Aorta (tissue), 5 donors: ENCODE measurements around the gene TBC1D4. TPM values are rescaled to one million over a fixed set of nuclear protein-coding genes. Genes with fewer than 3 reads are reported as not detected.

Source experiments
- ATAC-seq: fragments of 200-7000 bp; cut with Tn5 transposase; one replicate; pipeline ENCODE4 v1.9.1; 2022; ENCODE audit warnings: moderate library complexity; ENCODE audit not compliant: low FRiP score
- DNase-seq, 2 donors: peaks; one replicate each; pipeline ENCODE4 v3.0.0-alpha.2; 2020
- H3K27ac ChIP-seq, 2 donors: one replicate each; pipeline ENCODE4 v1.5.1; 2013; ENCODE audit warnings: low read length in 2 of 2, mild to moderate bottlenecking in 2 of 2, moderate library complexity in 2 of 2, control low read depth in 1 of 2, inconsistent platforms in 1 of 2, low read depth in 1 of 2
- H3K27me3 ChIP-seq, 2 donors: one replicate each; pipeline ENCODE4 v1.6.1; 2013; ENCODE audit warnings: control low read depth in 1 of 2, low read length in 1 of 2, mild to moderate bottlenecking in 1 of 2, moderate library complexity in 1 of 2; ENCODE audit not compliant: insufficient read depth in 2 of 2, control insufficient read depth in 1 of 2
- H3K36me3 ChIP-seq, 2 donors: one replicate each; pipeline ENCODE4 v1.6.1; 2013; ENCODE audit warnings: control low read depth in 1 of 2, low read length in 1 of 2, mild to moderate bottlenecking in 1 of 2; ENCODE audit not compliant: insufficient read depth in 2 of 2, control insufficient read depth in 1 of 2
- H3K4me1 ChIP-seq, 2 donors: one replicate each; pipeline ENCODE4 v1.6.1; 2013; ENCODE audit warnings: low read length in 2 of 2, control low read depth in 1 of 2, mild to moderate bottlenecking in 1 of 2, moderate library complexity in 1 of 2; ENCODE audit not compliant: insufficient read depth in 2 of 2, control insufficient read depth in 1 of 2
- H3K4me3 ChIP-seq, 2 donors: one replicate each; pipeline ENCODE4 v1.5.1; 2013; ENCODE audit warnings: low read length in 2 of 2, control low read depth in 1 of 2, mild to moderate bottlenecking in 1 of 2
- H3K9me3 ChIP-seq: one replicate; pipeline ENCODE4 v1.6.1; 2013; ENCODE audit warnings: mild to moderate bottlenecking, low read length; ENCODE audit not compliant: control insufficient read depth
- WGBS, 2 donors: extraction: QIAGEN DNeasy Blood & Tissue Kit; methylation state at CpG; one replicate each; pipeline ENCODE4 v1.1.7; 2013; 5-methylcytosine and 5-hydroxymethylcytosine counted together
- intact Hi-C, 2 donors: fragments of 100-400 bp; cut with DNase I; formaldehyde crosslinking; loops; one replicate each; pipeline versions ENCODE4 v1.14.2 to v1.15.0; 2022
- polyA plus RNA-seq, 2 donors: library from polyadenylated mRNA; stranded (reverse); fragments of 200-250 nt; gene quantifications; one replicate each; pipeline ENCODE4 v1.2.3, GENCODE V29; 2013
- total RNA-seq, 2 donors: library from RNA; stranded (reverse); fragmentation: NEBNext Ultra II Directional; extraction: Animal tissue kit (Norgen Biotek cat#: 25700); gene quantifications; one replicate each; pipeline ENCODE4 v1.2.1, GENCODE V29; 2021
- donor health status: healthy with polysubstance abuse.
- donor health status: Bipolar disorder and iron deficiency.
- donor health status: DM: no; HTN: no; CAD: no.
- donor health status: DM: no; HTN: no; CAD: no.
- donor health status: DM: yes; HTN: yes; CAD: no.

The TBC1D4 gene
- total and polyA plus RNA-seq, 4 donors: 1.4 to 16.3 (median 6.2) TPM

DNA sequence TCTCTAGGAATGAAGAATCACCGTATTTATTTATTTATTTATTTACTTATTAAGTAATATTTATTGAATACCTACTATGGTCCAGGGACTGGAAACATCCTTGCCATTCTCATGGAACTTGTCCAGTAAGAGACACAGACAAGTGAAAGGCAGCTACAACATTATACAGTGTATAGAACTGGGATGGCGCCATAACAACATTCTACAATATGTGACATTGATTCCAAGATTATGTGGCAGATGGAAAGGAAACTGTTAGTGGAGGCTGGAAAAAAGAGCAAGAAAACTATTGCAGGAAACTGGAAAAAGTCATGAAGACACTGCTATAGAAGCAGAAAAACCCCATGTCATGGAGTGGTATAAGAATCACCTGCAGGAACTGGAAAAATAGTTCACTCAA, 9.4 kb upstream of the TBC1D4 start:
- ATAC-seq (no peak), DNase-seq (no peak)
- intact Hi-C loops: no loop called here
- Histone ChIP-seq H3K4me3 (no peak overlapping the region), H3K36me3 (no peaks in the 10 kb centered on the region), H3K27ac (no peak overlapping the region), H3K9me3 (no peaks in the 10 kb centered on the region), H3K27me3 (no peaks in the 10 kb centered on the region), H3K4me1 (no peaks in the 10 kb centered on the region)
- WGBS, 2 donors: 87 to 95% methylated on average over 2 of the region's 2 CpGs

DNA sequence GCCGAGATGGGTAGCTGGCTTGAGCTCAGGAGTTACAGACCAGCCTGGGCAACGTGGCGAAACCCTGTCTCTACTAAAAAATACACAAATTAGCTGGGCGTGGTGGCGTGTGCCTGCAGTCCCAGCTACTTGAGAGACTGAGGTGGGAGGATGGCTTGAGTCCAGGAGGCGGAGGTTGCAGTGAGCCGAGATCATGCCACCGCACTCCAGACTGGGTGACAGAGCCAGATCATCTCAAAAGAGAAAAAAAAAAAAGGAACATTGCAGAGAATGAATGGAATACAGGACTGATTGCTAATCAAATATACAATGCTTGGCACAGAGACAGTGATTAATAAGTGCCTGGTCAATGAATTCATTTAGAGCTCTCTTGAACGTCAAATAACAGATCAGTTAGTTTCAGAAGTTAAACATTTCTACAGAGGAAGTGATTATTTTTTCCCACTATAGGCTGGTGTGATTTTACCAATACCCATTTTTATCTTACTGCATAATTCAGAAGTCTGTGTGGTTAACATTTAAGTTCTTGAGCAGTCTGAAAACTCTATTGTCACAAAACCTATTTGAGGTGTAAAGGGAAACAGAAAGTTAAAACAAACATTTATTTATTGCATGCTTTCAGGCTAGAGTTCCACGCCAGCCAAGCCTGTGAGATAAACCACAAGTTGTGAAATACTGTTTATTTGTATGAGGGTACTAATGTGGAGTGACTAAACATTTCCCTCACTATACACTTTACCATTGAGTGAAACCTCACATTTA, 7.7 kb upstream of the TBC1D4 start:
- Histone ChIP-seq H3K9me3 (no peaks in the 10 kb centered on the region), H3K4me3 (no peak overlapping the region), H3K4me1 (no peaks in the 10 kb centered on the region), H3K27me3 (no peaks in the 10 kb centered on the region), H3K27ac (no peak overlapping the region), H3K36me3 (no peaks in the 10 kb centered on the region)
- DNase-seq: no peak
- ATAC-seq: no peak
- intact Hi-C loops: no loop called here
- WGBS, 2 donors: 55 to 56% methylated on average over 10 of the region's 10 CpGs

DNA sequence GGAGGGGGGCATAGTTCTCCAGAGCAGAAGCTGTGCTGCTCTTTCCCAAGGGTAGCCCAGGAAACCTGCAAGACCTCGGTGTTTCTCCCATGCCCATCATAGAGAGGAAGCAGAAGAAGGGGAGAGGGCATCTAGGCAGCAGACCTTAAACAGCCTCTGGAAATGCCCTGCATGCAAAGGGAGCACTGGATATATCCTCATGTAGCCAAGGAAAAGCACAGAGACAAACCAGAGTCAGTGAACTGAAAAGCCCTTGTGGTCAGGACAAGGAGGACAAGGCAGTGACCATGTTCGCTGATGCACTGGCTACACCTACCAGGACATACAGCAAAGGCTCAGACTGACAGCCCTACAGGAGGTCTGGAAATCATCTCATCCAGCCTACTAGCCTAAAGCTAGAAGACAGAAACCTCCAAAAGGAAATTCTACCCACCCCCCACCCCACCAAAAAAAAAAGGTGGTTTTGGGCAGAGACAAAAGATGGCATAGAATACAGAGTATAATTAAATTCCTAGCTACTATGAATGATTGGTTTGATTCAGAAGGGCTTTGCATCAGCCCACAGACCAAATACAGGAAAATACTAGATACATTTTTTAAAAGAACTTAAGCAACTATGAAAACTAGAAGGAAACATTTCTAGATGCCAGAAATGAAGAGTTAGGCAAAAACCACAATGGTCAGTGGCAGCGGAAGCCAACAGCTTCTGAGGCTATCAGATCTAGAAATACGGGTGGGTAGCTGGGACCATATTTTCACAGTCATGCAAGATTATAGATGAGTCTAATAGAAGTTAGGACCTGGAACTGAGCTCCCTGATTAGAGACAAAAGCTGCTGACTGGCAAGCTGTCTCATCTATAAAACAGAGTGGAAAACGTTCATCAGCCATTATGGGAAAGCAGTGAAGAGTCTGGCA, 4.4 kb upstream of the TBC1D4 start:
- no peak overlapping the region for H3K4me3 ChIP-seq
- H3K4me1 ChIP-seq: no peaks in the 10 kb centered on the region
- DNase-seq (no peak), ATAC-seq (no peak)
- WGBS, 2 donors: 46 to 57% methylated on average over 5 of the region's 5 CpGs
- H3K27ac ChIP-seq: no peak overlapping the region
- H3K36me3 ChIP-seq: no peaks in the 10 kb centered on the region
- intact Hi-C loops: no loop called here
- no peaks in the 10 kb centered on the region for H3K27me3 ChIP-seq
- H3K9me3 ChIP-seq: no peaks in the 10 kb centered on the region

DNA sequence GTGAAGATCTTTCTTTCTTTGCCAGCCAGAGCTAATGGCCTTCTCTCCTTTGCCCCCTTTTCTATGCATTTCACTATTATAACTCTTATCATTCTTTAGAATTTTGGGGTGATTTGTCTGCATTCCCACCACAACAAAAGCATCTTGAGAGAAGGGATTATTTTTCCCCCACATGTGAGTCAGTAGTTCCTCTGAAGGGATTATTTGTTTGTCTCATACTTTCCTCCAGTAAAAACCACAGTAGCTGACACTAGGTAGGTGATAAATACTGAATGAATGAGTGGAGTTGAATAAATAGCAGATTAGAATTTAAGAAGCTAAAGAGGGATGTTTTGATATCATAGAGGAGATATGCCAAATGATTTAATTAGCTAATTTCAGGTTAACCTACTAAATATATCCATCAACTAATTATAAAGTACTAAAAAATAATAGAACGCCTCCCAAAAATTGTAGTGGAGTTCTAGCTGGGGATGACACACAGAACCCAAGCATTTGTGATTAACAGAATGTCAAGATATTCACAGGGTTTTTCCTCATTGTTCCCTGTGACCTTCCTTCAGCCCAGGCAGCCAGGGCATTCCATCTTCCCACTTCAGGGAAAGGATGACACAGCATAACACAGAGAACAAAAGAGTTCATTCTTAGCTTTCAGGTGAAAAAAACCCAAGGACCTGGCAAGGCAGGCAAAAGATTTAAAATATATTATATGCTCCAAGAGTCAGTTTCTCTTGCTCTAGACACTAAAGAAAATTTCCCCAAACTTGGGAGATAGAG, 3.5 kb upstream of the TBC1D4 start:
- WGBS, 2 donors: 95 to 96% methylated on average over 1 of the region's 1 CpG
- intact Hi-C loops: no loop called here
- no peaks in the 10 kb centered on the region for H3K4me1 ChIP-seq

DNA sequence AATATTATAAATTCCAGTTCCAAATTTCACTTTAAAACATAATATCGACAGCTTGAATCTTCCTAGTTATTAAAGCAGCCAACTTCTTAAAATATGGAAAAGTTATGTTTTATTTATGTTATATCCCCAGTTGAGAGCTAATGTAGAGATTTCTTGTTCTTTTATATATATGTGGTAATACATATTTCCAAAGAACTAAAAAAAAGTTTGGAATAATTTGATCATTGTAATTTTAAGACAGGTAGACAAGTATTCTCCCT, 781 bp upstream of the TBC1D4 start:
- no peak overlapping the region for H3K27ac ChIP-seq
- ATAC-seq (no peak), DNase-seq (no peak)
- 0 to 2% methylated on average over 1 of the region's 1 CpG for WGBS, 2 donors
- no peaks in the 10 kb centered on the region for H3K9me3 ChIP-seq
- peak overlapping the region in 1 of 2 donors; percentile 65 for H3K4me3 ChIP-seq
- no peaks in the 10 kb centered on the region for H3K36me3 ChIP-seq
- no peaks in the 10 kb centered on the region for H3K4me1 ChIP-seq
- intact Hi-C loops: loop anchor here (5.0 kb wide), 2 partner anchors 55 to 110 kb away; partner anchors contain the start of gene COMMD6 (in 2 of the 2)
- H3K27me3 ChIP-seq: no peaks in the 10 kb centered on the region

More for the DNA sequence above, 3.5 kb upstream of the TBC1D4 start:
- no peak for DNase-seq
- no peak for ATAC-seq
- H3K27ac ChIP-seq: no peak overlapping the region
- H3K27me3 ChIP-seq: no peaks in the 10 kb centered on the region
- H3K4me3 ChIP-seq: no peak overlapping the region
- H3K9me3 ChIP-seq: no peaks in the 10 kb centered on the region
- no peaks in the 10 kb centered on the region for H3K36me3 ChIP-seq

DNA sequence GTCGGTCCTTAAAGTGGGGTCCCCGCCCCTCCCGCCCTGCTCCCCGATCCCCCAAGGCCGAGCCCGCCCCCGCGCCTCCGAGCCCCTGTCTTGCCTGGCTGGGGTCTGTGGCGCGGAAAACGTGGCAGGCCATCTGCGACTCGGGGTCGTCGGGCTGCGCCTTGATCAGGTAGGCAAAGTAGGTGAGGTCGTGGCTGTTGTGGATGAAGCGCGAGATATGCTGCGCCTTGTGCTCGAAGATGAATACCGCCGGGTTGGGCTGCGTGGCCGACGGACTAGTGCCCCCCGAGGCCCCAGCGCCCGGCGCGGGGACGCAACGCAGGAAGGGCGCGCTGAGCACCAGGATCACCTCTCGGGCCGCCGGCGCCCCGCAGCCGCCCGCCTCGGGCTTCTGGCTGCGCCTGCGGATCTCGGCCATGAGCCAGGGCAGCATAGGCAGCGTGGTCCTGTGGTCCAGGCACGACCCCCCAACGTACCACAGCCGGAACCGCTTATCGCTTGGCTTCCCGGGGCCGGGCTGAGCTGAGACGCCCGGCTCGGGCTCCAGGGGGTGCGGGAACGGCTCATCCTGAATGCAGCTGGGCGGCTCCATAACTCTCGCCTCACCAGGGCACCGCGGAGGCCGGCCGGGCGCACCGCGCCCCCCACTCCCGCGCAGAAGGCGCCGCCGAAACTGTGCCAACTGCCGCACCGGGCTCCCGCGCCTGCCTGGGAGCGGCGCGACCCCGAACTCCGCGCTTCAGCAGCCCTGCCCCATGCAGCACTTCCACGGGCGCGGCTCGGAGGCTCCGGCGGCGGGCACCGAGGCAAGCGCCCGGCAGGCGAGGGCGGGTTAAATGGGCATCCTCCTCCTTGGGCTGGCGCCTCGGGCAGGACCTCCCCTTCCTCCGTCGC, 546 bp downstream of the TBC1D4 start:
- peak; percentile 64 for ATAC-seq
- peak; percentile 53 to 82 for DNase-seq

DNA sequence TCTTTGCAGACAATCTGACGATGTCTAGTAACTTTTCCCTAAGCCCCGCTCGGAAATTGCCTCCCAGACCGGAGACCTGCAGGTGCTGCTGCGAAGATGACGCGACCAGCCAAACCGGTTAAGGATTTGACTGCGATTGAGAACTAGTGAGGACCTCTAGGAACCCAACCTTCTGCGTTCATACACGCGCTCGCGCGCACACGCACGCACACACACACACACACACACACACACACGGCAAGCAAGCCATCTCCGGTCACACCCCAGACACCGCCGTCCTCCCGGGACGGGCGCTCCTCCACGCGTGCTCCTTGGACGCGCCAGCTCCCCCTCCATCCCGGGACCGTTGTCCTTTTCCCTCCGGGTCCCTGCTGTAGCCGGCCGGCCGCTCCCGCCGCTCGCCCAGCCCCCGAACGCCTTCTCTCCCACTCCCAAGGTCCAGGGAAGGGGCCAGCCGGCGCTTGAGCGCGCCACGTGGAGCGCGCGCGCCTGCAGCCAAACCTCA, 1.2 kb downstream of the TBC1D4 start:
- peak; percentile 55 for ATAC-seq
- Histone ChIP-seq H3K4me3 (peak overlapping the region; percentile 42 to 65), H3K36me3 (no peaks in the 10 kb centered on the region), H3K4me1 (no peaks in the 10 kb centered on the region), H3K27me3 (no peaks in the 10 kb centered on the region), H3K9me3 (no peaks in the 10 kb centered on the region), H3K27ac (no peak overlapping the region)
- DNase-seq: peak; percentile 52 to 77
- intact Hi-C loops: loop anchor here (2.0 to 5.0 kb wide), 3 partner anchors 57 to 108 kb away; partner anchors contain the start of gene COMMD6 (in 2 of the 2)
- 1% methylated on average over 43 to 48 of the region's 48 CpGs for WGBS, 2 donors

More for the DNA sequence above, 546 bp downstream of the TBC1D4 start:
- WGBS, 2 donors: 0% methylated on average over 80 to 100 of the region's 100 CpGs
- H3K4me1 ChIP-seq: no peaks in the 10 kb centered on the region
- no peaks in the 10 kb centered on the region for H3K27me3 ChIP-seq
- no peak overlapping the region for H3K27ac ChIP-seq
- no peaks in the 10 kb centered on the region for H3K9me3 ChIP-seq
- H3K36me3 ChIP-seq: no peaks in the 10 kb centered on the region
- intact Hi-C loops: loop anchor here (2.0 to 5.0 kb wide), 3 partner anchors 56 to 109 kb away; partner anchors contain the start of gene COMMD6 (in 2 of the 2)
- H3K4me3 ChIP-seq: peak overlapping the region; percentile 42 to 65
